Upper lobe of left lung (tissue), 4 donors: ENCODE results near the gene CLCN2.

Experiments used
- EP300 ChIP-seq, 4 donors: sonication (generic); formaldehyde crosslinking; IDR thresholded peaks; one replicate each; pipeline ENCODE4 v1.5.1; 2017; ENCODE audit warnings: antibody characterized with exemption in 4 of 4, control low read depth in 2 of 4
- POLR2A ChIP-seq, 4 donors: fragments of 450-650 bp; IDR thresholded peaks; one replicate each; pipeline ENCODE4 v1.5.1; 2016 to 2017; ENCODE audit warnings: antibody characterized with exemption in 4 of 4, mild to moderate bottlenecking in 2 of 4
- POLR2AphosphoS5 ChIP-seq, 2 donors: sonication (generic); formaldehyde crosslinking; IDR thresholded peaks; one replicate each; pipeline ENCODE4 v1.5.1; 2017; ENCODE audit warnings: antibody characterized with exemption in 2 of 2
- TF ChIP-seq, protein P1 (sequence below), 6 experiments: fragments of 450-650 bp in 4 of 6; fragments of 200-600 bp in 2 of 6; sonication (generic) in 2 of 6; IDR thresholded peaks; one replicate each; pipeline ENCODE4 v1.5.1; 2016 to 2019; ENCODE audit warnings: antibody characterized with exemption in 6 of 6

DNA sequence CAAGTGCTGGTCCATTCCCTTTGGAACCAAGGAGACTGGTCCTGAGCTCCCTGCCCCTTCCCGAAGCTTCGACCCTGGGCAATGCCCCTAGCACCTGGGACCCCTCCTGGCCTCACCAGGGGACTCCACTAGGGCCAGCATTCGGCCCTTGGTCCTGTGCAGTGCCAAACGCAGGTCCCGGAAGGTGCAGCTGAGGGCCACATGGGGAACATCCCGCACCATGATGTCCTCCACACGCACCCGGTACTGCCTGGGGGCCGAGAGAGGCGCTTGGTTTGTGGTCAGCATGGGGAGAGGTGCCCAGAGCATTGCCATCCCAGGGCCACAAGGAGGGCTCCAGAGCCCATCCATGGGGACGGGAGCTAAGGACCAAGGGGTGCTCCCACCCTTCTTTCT is 7.9 kb downstream of the CLCN2 start:
- no peak for TF ChIP-seq POLR2A (IDR thresholded peaks at IDR 0.05)
- TF ChIP-seq, protein P1, sequence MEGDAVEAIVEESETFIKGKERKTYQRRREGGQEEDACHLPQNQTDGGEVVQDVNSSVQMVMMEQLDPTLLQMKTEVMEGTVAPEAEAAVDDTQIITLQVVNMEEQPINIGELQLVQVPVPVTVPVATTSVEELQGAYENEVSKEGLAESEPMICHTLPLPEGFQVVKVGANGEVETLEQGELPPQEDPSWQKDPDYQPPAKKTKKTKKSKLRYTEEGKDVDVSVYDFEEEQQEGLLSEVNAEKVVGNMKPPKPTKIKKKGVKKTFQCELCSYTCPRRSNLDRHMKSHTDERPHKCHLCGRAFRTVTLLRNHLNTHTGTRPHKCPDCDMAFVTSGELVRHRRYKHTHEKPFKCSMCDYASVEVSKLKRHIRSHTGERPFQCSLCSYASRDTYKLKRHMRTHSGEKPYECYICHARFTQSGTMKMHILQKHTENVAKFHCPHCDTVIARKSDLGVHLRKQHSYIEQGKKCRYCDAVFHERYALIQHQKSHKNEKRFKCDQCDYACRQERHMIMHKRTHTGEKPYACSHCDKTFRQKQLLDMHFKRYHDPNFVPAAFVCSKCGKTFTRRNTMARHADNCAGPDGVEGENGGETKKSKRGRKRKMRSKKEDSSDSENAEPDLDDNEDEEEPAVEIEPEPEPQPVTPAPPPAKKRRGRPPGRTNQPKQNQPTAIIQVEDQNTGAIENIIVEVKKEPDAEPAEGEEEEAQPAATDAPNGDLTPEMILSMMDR (IDR thresholded peaks at IDR 0.05): no peak
- no peak for TF ChIP-seq POLR2AphosphoS5 (IDR thresholded peaks at IDR 0.05)
- TF ChIP-seq EP300 (IDR thresholded peaks at IDR 0.05): no peak
